PC-3 (cell line): ENCODE data around the gene ARL6IP6.

Source experiments
- CTCF ChIP-seq: fragments of 300-600 bp; sonication (generic); conservative IDR thresholded peaks from 2 replicates; pipeline ENCODE4 v1.5.1; 2017; ENCODE audit warnings: antibody characterized with exemption, low read depth, mild to moderate bottlenecking, low read length
- EZH2 ChIP-seq: fragments of 300-600 bp; sonication (generic); IDR thresholded peaks from one replicate; pipeline ENCODE4 v1.6.1; 2017; ENCODE audit warnings: antibody characterized with exemption, mild to moderate bottlenecking, low read length; ENCODE audit not compliant: unreplicated experiment

GRCh38 chr2:152678808-152679207 is 39.6 kb upstream of the ARL6IP6 start:
- TF ChIP-seq EZH2: no peak
- no peak for TF ChIP-seq CTCF
